Activated CD4-positive, CD25-positive, alpha-beta regulatory T cell treated with anti-CD3 and anti-CD28 coated beads, Interleukin-2, amount 50 U/mL, for 16 hours (primary cell): Measurements from ENCODE around the gene LCN6.

Experiments used
- DNase-seq: peaks from one replicate; pipeline ENCODE4 v3.0.0-alpha.2; 2020; ENCODE audit warnings: low read depth, low spot score

The LCN6 gene

DNA sequence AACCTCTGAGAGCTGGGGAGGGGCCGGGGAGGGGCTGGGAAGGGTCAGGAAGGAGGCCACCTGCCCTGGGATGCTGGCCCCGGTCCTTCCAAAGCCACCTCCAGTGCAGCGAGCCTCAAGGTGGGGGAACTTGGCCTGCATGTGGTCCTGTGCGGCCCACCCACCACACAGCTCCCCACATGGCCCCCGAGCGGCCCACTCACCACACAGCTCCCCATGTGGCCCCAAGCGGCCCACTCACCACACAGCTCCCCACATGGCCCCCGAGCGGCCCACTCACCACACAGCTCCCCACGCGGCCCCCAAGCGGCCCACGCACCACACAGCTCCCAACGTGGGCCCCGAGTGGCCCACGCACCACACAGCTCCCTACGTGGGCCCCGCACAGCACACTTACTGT is 3.6 kb downstream of the LCN6 start:
- DNase-seq, result no peak

DNA sequence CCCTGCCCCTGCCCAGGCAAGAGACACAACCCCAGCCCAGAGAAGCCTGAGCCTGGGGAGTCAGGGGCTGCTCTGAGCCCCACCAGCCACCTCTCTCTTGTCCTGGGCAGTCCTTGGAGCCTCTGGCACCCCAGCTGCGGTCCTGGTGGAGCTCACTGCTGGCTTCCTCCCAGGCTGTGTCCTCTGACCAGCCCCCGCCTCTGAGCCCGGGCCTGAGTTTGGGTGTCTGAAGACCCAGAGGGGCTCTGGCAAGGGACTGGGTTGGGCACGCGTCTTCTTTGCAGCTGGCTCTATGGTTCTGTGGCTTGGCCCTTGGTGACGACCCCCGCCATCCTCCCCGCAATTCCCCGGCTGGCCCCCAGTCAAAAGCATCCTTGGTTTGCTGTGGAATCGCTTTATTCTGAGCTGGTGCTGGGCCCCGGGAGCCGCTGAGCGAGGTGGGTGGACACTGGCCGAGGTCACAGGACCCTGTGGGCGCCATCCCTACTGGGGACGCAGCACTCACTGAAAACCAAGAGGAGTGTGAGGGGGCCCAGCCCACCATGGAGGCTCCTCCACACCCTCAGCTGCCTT is 4.6 kb downstream of the LCN6 start:
- DNase-seq, result no peak

DNA sequence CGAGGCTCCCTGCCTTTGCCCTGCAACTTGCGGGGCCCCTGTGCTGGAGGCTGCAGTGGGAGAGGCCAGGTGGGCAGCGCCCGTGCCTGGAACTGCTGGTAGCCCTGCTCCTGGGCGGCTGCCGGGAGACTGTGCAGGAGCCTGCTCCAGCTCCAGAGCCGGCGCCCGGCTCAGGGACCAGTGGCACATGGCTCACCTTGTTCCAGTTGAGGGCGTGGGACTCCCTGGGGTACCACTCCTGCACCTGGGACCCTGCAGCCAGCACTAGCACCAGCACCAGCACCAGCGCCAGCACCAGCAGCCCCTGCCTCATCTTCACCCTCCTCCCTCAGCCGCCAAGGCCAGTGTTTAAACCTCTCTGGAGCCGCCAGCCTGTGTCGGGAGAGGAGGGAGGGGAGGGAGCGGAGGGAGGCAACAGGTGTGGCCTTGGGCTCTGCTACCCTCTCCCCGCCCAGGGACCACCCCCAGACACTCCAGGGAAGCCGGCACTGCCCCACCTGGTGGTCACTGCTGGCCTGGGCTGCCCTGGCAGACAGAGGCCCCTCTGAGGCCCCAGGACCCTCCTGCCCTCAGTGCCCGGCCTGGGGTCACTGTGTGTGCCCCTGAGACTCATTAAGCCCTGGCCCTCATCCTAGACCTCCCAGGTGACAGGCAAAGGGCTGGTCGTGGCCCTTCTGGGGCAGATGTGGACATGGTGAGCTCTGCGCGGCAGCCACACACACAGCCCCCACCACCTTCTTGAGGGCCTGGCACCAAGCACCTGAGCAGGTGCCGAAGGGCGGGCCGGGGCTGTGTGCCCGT is 5.5 kb downstream of the LCN6 start, which contains the start of gene LCN10:
TSS of gene LCN10 (minus strand) at position 350 of the 801 bp plus-strand sequence. CDS start at position 313, 37 bp downstream.
- DNase-seq, result no peak

DNA sequence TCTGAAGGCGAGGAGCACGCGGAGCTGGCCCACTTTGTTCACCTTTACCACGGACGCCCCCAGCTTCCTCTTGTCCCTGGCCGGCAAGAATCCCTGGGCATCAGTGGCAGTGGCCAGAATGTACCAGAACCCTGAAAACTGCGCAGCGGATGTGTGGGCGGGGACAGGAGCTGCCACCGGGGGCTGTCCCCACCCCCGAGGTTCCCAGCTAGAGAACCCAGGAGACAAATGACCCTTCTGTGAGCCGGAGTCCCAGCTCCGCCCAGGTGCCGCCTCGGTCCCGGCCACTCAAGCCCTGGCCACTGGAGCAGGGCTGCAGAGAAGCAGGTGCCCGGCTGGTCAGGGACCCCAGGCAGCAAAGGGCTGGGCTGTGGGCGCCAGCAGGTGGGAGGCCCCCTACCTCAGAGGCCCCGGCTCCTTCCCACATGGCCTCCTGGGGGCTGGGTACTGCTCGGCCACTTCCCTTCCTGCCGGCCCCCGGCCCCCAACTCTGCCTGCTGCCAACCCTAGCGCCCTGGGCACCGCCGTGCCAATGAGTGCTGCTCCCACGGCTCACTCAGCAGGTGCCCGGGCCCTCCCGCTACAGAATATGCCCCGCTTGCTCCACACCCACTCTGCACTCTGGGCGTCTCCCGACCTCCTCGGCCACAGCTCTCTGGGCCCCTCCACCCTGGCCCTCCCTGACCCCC is 6.3 kb downstream of the LCN6 start:
- no peak for DNase-seq

DNA sequence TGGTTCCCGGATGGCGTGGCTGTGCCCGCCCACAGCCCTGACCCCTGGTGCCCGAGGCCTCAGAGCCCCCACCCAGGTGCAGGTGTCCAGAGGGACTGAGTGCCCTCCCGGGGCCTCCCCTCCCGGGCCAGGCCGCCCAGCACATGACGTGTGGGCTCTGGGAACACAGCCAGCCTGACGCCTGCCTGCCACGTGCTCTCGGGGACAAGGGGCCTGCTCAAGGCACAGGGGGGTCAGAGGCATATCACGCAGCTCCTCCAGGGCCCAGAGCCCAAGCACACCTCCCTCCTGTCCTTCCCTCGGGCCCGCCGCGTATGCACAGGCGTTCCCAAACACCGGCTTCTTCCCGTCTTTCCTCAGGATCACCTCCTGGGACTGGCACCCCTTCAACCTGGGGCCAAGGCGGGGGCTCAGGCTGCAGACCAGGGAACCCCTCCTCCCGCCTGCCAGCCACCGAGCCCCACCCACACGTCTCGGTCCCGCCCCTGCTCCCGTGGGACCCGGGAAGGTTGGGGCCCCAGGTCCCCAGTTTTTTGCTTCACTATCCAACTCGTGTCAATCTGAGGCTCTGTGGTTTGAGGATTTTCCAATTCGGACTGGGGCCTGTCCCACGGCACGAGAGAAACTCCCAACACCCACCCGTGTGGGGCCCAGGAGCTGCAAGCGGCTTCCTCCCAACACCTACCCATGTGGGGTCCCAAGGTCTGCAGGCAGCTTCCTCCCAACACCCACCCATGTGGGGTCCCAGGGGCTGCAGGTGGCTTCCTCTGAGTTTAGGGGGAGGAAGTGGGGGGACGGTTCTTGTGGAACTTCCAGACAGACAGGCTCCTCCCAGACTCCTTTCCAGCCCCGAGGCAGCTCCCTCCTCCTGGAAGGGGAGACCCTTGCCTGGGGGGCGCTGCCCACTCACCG is 7.1 kb downstream of the LCN6 start:
- no peak for DNase-seq

DNA sequence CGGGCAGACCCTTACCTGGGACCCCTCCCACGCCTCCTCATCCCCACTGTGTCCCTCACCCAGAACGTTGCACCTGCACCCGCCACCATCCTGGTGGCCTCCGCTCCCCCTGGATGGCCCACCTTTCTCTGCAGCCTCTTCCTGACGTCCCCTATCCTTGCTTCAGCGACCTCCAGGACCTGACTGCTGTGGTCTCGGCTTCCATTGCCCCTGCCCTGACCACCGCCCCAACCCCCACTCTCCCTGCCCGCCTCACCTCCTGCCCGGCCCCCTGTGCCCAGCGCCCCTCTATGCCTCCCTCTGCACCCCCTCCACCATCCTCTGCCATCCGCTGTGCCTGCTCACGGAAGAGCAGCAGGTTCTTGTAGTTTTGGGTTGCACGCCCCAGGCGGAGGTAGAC is 7.8 kb downstream of the LCN6 start:
- DNase-seq, result no peak

DNA sequence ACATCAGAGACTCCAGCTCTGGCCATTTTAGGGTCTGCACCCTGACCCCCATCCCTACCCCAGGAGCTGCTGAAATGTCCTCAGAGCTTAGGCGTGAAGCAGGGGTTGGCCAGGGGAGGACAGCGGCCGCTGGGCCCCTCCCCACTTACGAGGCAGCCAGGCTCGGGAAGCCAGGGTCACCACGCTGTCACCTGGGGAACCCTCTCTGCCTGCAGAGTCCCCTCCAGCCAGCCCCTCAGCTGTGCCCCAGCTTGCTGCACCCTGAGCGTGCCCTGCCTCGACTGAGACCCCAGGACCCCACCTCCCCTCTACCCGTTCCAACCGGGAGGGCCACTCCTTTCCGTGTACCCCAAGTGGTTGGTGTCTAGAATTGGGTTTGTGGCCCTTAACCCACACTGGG is 8.3 kb downstream of the LCN6 start:
- DNase-seq, result no peak

DNA sequence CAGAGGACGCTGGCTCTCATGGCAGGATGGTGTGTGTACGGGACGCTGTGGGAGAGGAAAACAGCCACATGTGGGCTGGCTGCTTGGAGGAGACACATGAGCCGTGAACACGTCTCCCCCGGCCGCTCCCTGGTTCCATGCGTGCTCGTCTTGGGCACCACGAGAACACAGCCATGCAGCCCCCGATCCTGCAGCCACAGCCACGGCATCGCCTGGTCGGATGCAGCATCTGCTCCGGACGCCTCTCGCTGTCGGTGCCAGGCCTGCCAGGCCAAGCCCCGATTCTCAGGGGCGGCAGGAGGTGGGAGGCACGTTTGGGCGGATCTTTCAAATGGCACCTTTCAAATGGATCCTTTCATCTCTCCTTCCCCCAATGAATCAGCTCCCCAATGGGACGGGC is 8.8 kb downstream of the LCN6 start:
- DNase-seq, result no peak

DNA sequence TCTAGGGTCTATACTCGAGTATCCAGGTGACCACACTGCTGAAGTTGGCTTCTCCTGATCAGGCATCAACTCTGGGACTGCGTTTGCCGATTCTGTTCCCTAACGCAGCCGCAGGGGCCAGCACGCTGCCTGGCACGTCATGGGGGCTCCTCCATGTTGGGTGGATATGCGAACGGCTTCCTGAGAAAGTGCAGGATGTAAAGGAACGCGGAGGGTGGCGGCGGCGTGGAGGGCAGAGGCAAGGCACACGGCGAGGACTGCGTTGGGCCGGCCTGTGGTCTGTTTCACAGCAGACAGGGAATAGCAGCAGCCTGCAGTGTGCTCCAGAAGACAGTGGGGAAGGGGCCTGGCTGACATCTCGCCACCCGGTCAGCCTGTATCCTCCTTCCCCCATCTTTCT is 9.4 kb downstream of the LCN6 start:
- DNase-seq, result no peak

DNA sequence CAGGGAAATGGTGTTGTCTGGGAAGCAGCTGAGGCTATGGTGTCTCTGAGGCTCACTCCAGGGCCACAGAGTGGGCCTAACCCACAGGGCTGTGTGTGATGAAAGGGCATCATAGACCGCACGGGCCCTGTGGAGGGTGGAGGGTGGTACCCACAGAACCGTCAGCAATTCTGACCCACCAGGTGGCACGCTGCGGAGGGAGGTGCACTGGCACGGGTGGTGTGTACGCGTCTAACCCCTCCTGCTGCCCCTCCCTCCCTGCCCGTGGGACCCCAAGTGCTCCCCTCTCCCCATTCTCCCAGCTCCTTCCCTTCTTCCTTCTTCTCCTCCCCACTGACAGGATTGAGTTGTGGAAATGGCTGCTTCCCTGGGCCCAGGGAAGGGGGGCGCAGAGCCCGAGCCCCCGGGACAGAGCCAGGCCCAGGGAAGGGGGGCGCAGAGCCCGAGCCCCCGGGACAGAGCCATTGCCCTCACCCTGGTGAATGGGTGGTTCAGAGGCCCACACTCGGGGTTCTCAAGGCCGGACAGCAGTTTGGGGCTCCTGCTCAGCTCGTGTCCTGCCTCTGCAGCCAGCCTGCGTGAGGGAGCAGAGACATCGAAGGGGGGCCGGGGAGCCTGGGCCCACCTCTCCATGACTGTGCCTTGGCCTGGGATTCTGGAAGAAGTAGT is 12.4 kb downstream of the LCN6 start:
- no peak for DNase-seq

DNA sequence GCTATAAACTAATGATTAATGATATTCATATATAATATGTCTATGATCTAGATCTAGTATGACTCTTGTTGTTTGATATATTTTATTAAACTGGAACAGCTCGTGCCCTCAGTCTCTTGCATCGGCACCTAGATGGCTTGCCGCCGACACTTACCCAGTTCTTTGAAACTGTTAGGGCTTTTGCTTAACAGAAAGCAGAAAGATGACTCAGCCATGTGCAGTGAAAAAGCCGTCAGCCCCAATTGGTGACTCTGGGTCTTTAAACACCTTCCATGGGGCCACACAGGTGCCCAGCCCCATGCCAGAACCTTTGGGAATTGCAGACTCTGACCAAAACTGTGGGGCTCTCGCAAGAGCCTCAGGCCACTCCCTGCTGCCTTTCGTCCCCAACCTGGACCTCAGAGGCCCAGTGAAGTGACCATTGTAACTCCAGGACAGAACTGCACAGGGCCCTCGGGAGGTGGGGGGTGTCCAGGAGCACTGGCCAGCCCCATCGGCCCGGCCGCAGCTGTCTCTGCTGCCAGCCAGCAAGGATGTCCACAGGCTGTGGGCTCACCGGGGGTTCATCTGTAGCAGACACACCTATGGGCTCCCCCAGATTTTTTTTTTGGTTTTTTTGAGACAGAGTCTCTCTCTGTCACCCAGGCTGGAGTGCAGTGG is 13.4 kb downstream of the LCN6 start:
- no peak for DNase-seq

DNA sequence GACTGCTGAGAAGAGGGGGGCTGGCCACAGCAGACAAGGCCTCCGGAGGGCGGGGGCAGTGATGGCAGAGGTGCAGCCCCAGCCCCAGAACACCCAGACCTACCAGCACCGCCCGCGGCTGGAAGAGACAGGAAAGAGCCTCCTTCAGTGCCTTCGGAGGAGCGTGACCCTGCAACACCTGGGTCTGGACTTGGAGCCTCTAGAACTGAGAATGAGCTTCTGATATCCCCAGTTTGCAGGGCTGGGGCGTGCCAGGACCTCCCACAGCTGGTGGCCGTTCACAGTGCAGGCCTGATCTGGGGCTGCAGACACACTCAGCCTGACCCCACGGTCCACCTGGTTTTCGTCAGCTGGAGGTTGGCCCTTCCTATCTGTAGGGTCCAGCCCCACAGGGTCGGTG is 14.7 kb downstream of the LCN6 start:
- DNase-seq, result no peak

DNA sequence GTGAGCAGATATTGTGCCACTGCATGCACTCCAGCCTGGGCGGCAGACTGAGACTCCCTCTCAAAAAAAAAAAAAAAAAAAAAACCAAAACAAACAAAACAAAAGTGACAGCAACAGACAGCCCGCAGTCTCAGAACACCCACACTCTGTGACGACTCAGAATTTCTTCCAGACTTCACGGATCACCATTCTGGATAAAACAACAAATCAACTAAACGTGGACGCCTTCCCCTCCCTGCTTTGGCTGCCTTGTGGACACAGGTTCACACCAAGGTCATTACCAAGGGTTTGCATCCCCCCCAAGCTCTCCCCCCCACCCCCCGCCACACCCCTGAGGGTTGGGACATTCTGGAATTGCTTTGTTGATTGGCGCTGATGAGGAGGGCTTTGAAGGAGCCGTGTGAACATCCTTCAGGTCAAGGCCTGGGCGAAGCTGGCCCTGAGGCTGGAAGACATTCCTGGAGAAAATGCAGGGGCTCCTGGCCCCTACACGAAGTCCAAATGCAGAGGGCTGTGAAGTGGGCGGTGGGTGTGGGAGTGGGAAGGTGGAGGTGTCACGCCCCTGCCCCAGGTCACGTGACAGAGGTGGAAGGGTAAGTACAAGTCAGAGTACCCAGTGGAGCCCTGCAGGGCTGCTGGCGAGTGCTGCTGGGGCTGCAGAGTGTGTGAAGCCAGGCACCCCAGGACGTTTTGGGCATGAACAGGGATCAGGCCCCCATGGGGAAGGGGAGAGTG is 15.7 kb downstream of the LCN6 start:
- no peak for DNase-seq

DNA sequence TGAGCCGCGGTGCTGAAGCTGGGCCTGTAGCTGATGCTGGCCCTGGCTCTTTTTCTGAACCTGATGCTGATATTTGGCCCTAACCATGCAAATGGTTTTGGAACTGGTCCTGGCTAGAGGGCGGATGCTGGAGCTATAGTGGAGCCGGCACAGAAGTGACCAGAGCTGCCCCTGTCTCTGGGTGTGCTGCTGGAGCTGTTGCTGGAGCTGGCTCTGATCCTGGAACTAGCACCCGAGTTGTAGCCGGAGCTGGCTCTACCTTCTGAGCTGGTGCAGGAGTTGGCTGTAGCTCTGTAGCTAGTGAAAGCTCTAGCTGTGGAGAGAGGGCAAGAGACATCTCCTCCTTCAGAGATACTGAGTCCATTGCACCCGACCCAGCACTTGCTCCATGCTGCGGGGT is 18.4 kb downstream of the LCN6 start:
- no peak for DNase-seq

DNA sequence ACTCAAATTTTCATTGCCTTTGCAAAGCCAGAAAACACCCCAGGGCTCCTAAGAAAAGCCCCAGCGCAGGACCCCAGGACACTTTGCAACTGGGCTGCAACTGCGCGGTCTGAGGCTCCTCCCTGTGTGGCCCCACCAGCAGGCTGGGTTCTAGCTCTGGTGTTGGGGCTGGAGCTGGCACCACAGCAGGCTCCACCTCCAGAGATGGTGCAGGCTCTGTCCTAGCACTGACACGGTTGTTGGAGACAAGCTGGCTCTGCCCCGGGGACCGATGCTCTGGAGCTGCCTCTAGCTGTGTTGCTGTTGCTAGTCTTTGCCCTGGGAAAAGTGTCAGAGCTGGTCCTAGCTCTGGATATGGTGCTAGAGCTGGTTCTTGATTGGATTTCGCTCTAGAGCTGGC is 19.2 kb downstream of the LCN6 start:
- DNase-seq, result no peak

DNA sequence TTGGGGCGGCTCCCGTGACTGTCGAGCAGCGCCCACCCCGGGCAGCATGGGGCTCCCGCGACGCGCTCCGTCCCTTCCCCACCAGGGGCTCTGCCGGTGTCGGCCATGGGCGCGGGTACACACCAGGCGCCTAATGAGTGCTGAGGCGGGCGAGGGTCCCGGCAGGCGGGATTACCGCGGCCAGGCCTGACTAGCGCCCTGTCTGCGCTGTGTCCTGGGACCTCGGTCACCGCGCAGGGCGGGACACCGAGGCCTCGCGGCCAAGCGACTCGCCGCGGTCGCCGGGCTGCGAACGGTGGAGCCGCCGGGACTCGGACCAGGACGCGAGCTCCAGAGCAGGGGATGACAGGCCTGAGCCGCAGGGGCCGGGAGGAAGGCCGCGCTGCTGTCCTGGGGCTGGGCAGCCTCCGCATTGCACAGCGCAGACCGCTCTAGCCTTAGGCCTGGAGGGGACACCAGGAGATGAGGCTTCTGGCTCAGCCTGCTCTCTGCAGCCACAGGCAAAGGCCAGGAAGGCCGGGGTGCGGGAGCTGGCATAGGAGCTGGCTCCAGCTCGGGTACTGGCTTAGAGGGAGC is 19.7 kb downstream of the LCN6 start:
- no peak for DNase-seq

DNA sequence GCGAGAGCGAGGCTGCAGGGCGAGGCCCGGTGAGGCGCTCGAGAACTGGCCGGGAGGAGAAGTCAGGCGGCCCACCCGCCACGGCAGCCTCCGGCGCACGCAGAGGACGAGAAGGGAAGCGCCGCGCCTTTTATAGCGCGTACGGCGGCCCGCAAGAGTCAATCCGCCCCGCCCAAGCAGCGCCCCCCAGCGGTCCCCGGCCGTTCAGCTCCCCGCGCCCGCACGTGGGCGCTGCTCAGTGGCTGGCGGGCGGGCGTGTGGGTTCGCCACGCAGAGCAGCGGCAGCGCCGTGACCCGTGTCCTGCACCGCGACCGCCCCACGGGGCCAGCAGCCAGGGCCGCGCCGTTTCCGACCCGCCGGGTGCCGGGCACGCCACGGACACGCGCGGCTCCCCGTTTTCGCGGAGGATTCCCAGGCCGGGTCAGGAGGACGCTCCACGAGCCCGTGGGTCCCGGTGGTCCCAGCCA is 20.2 kb downstream of the LCN6 start:
- DNase-seq, result peak; percentile 84

DNA sequence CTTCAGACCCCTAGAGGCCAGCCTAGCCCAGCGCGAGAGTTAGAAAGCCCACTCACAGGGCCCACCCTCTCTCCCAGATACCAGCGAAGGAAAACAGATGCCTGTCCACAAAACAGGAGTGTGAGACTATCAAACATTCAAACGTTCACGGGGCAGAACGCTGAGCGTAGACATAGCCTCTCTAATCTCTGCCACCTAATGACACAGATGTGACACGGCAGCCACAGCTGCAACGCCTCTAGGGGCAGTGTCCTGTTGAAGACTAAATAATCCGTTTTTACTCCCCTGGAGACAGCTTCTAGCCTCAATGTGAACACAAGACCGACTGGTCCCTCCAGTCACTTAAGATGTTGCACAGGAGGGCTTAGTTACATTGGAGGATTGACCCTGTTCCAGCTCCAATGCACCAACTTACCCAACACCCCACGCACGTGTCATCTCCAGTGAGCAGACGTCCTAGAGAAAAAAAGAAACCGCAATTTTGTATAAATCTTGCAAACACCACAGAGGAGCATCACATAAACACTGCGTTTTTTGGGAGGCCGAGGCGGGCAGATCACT is 21.6 kb downstream of the LCN6 start:
- no peak for DNase-seq

DNA sequence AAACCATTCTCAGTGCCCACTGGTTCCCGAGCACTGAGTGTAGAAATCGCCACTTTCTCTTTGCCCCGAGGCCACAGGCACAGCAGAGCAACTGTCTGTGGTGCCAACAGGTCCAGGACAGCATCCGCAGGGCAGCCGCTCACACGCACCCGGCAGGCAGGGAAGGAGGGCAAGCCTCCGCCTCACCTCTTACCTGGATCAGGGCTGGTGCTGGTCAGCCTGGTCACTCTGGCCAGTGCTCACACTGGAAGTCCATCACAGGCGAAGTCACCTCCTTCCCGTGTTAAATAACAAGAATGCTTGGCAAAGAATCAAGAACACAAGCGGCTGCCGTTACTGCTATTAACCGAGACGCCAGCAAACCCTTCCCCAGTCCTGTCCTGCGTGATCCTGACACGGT is 22.2 kb downstream of the LCN6 start:
- DNase-seq, result no peak
